ENCODE measurements around the gene DNER. TPM values are rescaled to one million over a fixed set of nuclear protein-coding genes. Genes with fewer than 3 reads are reported as not detected.

The DNER gene
- total and polyA plus RNA-seq, 2 experiments from 2014 or later, result 0.39 to 0.65 TPM

DNA sequence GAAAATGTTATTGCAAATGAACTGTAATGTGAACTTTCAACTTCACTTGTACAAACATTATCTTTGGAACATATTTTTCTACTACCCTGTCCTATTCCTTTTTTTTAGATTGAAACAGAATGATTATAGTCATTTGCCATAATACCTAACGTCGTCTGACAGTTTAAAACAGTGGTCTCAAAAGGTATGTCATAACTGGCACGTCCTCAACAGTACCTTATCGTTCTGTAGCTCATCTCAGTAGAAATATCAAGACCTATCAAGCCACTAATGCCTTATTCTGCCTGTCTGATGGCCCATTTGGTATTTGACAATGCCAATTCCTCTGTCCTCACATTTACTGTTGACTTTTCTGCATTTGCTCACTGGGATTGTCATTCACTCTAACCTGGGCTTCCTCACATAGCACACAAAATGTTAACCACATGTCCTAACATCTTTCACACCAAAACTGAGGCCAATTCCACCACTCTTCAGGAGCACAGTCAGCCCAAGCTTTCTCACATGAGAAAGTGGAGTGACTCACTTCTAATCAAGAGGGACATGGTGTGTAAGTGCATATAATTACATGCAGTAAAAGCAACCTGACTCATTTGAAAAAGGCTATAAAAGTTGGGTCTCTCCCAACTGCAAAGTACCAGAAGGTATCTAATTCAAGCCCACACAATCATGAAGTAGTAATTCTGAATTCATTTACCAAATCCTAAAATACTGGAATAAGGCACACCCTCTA, 34.8 kb downstream of the DNER start:
- DNase-seq, result no peak
- H3K9me3 ChIP-seq (ENCODE audit: low read depth), result no peaks in the 10 kb centered on the region
- no peak overlapping the region for H3K4me3 ChIP-seq
- TF ChIP-seq EZH2 (IDR thresholded peaks at IDR 0.05; ENCODE audit: insufficient read depth, poor library complexity, severe bottlenecking), result no peak
- TF ChIP-seq EZH2phosphoT487 (IDR thresholded peaks at IDR 0.05; ENCODE audit: insufficient read depth, low read depth), result no peak
- H4K20me1 ChIP-seq (ENCODE audit: insufficient read depth), result no peaks in the 10 kb centered on the region
- no peak overlapping the region for H3K27ac ChIP-seq
- 64 to 72% methylated on average over 4 of the region's 4 CpGs for WGBS, 2 experiments (ENCODE audit: low coverage in 1 of 2, low lambda C conversion rate in 2 of 2, missing lambda C conversion rate in 2 of 2)
- H3K79me2 ChIP-seq (ENCODE audit: insufficient read depth), result no peaks in the 10 kb centered on the region
- in situ Hi-C loops (cut with MboI), result no loop called here
- H3F3A ChIP-seq (ENCODE audit: insufficient read depth), result no peaks in the 10 kb centered on the region
- no peak overlapping the region for H3K4me2 ChIP-seq (ENCODE audit: unreplicated experiment)
- H3K4me1 ChIP-seq (ENCODE audit: insufficient read depth), result no peaks in the 10 kb centered on the region
- H3K9ac ChIP-seq, result no peak overlapping the region
- H3K36me3 ChIP-seq (ENCODE audit: low read depth), result no peaks in the 10 kb centered on the region
- no peaks in the 10 kb centered on the region for H3K9me2 ChIP-seq (ENCODE audit: insufficient read depth)
- no peaks in the 10 kb centered on the region for H3K27me3 ChIP-seq (replicated peaks; ENCODE audit: insufficient read depth)
- no peak overlapping the region for H2AFZ ChIP-seq

DNA sequence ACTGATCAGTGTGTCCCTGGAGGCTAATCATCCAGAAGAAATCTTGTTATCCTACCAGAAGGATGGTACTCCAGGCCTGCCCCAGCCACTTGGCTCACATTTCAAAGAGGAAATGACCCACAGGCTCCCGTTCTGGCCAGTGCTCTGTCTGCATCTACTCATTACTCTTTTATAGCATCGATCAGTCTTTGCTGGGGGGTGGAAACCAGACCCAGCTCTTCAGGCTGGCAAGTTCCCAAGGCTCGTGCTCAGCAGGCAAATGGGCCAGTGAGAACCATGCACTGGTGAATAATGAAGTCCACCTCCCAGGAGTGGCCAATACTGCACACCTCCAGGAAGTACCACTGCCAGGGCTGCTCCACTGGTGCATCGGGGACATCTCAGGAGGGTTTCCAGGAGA, 38.8 kb downstream of the DNER start:
- in situ Hi-C loops (cut with MboI), result no loop called here
- Histone ChIP-seq H4K20me1 (ENCODE audit: insufficient read depth) (no peaks in the 10 kb centered on the region), H3K9me3 (ENCODE audit: low read depth) (no peaks in the 10 kb centered on the region), H3K4me1 (ENCODE audit: insufficient read depth) (no peaks in the 10 kb centered on the region), H2AFZ (no peak overlapping the region), H3K27me3 (replicated peaks; ENCODE audit: insufficient read depth) (no peaks in the 10 kb centered on the region), H3K36me3 (ENCODE audit: low read depth) (no peaks in the 10 kb centered on the region), H3K9ac (no peak overlapping the region), H3K79me2 (ENCODE audit: insufficient read depth) (no peaks in the 10 kb centered on the region), H3K4me2 (ENCODE audit: unreplicated experiment) (no peak overlapping the region), H3K4me3 (no peak overlapping the region), H3K9me2 (ENCODE audit: insufficient read depth) (no peaks in the 10 kb centered on the region), H3K27ac (no peak overlapping the region), H3F3A (ENCODE audit: insufficient read depth) (no peaks in the 10 kb centered on the region)
- no peak for DNase-seq
- WGBS, 2 experiments (ENCODE audit: low coverage in 1 of 2, low lambda C conversion rate in 2 of 2, missing lambda C conversion rate in 2 of 2), result 34 to 38% methylated on average over 4 of the region's 4 CpGs
- no peak for TF ChIP-seq EZH2phosphoT487 (IDR thresholded peaks at IDR 0.05; ENCODE audit: insufficient read depth, low read depth)
- TF ChIP-seq EZH2 (IDR thresholded peaks at IDR 0.05; ENCODE audit: insufficient read depth, poor library complexity, severe bottlenecking), result no peak

DNA sequence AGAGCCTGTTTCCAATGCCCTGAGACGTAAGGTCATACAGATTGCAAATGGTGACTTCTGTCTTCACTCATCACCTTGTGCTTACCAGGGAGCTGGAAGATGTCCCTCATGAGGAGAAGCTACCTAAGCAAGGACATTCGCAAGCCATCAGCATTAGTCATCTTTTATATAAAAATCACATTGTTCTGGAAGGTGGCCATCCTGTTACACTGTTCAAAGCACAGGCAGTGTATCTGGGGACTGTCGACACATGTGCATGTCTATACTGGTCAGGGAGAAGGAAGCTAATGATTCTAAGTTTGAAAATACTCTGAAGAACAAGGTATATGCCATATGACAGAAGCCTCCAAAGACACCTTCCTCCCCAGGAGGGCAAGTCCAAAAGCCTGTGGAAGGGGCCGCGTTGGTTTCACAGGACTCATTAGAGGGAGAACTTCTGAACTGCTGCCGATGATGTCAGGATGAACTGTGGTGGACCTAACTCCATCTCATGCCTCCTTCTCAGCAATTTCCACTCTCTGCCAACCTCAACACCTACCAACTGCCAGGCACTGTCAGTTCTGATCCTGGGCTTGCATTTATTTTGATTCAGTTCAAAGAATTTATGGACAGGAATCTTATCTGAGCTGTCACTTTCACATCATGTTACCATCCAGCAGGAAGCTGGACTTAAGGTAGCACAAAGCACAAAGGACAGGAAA, 39.4 kb downstream of the DNER start:
- H3K9me2 ChIP-seq (ENCODE audit: insufficient read depth), result no peaks in the 10 kb centered on the region
- H3K79me2 ChIP-seq (ENCODE audit: insufficient read depth), result no peaks in the 10 kb centered on the region
- DNase-seq, result no peak
- WGBS, 2 experiments (ENCODE audit: low coverage in 1 of 2, low lambda C conversion rate in 2 of 2, missing lambda C conversion rate in 2 of 2), result 55 to 59% methylated on average over 6 of the region's 6 CpGs
- no peak overlapping the region for H2AFZ ChIP-seq
- H3K4me2 ChIP-seq (ENCODE audit: unreplicated experiment), result no peak overlapping the region
- H3K9me3 ChIP-seq (ENCODE audit: low read depth), result no peaks in the 10 kb centered on the region
- TF ChIP-seq EZH2 (IDR thresholded peaks at IDR 0.05; ENCODE audit: insufficient read depth, poor library complexity, severe bottlenecking), result no peak
- no peak overlapping the region for H3K27ac ChIP-seq
- H3K27me3 ChIP-seq (replicated peaks; ENCODE audit: insufficient read depth), result no peaks in the 10 kb centered on the region
- H3K36me3 ChIP-seq (ENCODE audit: low read depth), result no peaks in the 10 kb centered on the region
- in situ Hi-C loops (cut with MboI), result no loop called here
- H3K4me1 ChIP-seq (ENCODE audit: insufficient read depth), result no peaks in the 10 kb centered on the region
- H3F3A ChIP-seq (ENCODE audit: insufficient read depth), result no peaks in the 10 kb centered on the region
- no peak overlapping the region for H3K4me3 ChIP-seq
- no peaks in the 10 kb centered on the region for H4K20me1 ChIP-seq (ENCODE audit: insufficient read depth)
- no peak overlapping the region for H3K9ac ChIP-seq

DNA sequence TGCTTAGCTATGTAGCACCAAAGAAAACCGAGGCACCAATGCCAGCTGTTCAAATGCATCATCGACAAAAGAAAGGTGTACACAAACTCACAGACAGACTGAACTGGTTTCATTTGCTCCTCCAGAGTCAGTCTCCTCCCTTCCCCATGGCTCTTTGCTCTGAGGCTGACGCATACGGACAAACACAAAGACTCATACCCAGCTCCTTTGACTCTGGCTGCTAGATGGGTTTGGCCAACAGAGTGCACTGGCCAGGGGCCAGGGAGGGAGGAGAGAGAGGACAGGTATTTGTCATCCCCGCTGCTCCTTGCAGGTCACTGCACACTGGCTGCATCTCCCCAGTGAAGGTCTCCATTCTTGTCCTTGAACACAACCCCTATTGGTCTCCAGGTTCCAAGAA, 40.7 kb downstream of the DNER start:
- Histone ChIP-seq H3K27me3 (replicated peaks; ENCODE audit: insufficient read depth) (no peaks in the 10 kb centered on the region), H3K27ac (no peak overlapping the region), H3K9ac (no peak overlapping the region), H3F3A (ENCODE audit: insufficient read depth) (no peaks in the 10 kb centered on the region), H3K79me2 (ENCODE audit: insufficient read depth) (no peaks in the 10 kb centered on the region), H3K4me1 (ENCODE audit: insufficient read depth) (no peaks in the 10 kb centered on the region), H3K36me3 (ENCODE audit: low read depth) (no peaks in the 10 kb centered on the region), H3K9me2 (ENCODE audit: insufficient read depth) (no peaks in the 10 kb centered on the region), H4K20me1 (ENCODE audit: insufficient read depth) (no peaks in the 10 kb centered on the region), H2AFZ (no peak overlapping the region), H3K4me2 (ENCODE audit: unreplicated experiment) (no peak overlapping the region), H3K9me3 (ENCODE audit: low read depth) (no peaks in the 10 kb centered on the region), H3K4me3 (no peak overlapping the region)
- no peak for DNase-seq
- WGBS, 2 experiments (ENCODE audit: low coverage in 1 of 2, low lambda C conversion rate in 2 of 2, missing lambda C conversion rate in 2 of 2), result 65 to 69% methylated on average over 5 of the region's 5 CpGs
- in situ Hi-C loops (cut with MboI), result no loop called here
- TF ChIP-seq EZH2 (IDR thresholded peaks at IDR 0.05; ENCODE audit: insufficient read depth, poor library complexity, severe bottlenecking) (no peak), EZH2phosphoT487 (IDR thresholded peaks at IDR 0.05; ENCODE audit: insufficient read depth, low read depth) (no peak)

Measured in GM23248 (cell line).